Inflammatory macrophage treated with lipopolysaccharide for 1 hour (primary cell): ENCODE results near the gene SH2D3C.

Experiments used
- DNase-seq, 2 donors: peaks; one replicate each; pipeline ENCODE4 v3.0.0-alpha.2; 2020 to 2022

SH2D3C gene

GRCh38 chr9:127778280-127779135 is at the start of gene SH2D3C:
Gene SH2D3C, minus strand, starts transcription at chr9:127778666. Its CDS starts 39 bp downstream, at chr9:127778627.
- peak; percentile 29 to 45 for DNase-seq

DNA sequence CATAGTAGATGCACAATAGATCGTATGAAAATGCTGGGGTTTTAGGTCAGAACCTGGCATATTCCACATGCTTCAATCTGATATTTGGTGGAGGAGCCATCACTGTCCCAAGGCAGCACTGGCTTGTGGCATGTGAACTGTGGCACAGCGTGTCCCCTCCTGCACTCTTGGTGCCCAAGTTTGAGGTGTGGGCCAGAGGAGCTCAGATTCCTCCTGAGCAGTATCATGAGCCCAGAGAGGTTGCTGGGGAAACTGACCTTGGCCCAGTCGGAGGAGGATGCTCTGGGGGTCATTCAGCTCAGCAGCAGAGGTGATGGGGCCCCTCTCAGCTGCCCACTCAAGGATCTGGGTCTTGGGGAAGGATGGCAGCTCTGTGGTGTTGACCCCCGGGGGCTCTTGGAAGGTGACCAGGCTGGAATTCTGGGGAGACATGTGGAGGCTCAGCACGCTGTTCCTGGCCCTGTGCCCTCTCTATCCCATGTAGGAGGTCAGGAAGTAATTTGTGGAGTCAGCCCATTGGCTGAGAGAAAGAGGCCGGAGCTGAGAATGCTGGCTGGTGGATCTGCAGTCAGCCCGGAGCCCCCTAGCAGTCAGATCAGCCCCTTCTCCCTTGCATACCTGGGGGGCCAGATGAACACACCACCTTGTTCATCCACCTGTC is 47.9 kb upstream of the SH2D3C start:
- no peak for DNase-seq

- no peak for DNase-seq
These were observed 47.0 kb upstream of the SH2D3C start for GRCh38 chr9:127825319-127826051.

DNA sequence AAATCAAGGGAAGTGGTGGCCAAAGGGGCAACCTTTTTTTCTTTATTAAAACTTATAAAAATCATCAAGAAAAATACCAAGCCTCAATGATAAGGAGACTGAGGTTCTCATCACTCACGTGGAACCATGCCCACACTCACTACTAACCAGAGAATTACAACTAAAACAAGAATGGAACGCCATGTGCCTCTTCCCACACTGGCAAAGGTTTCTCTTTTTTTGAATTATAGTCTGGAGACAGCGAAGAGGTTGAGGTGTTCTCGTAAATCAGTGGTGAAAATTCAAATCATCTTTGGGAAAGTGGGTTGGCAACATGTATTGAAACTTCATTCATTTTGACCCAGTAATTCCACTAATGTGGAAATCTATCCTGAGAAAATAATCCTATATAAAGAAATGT is 43.6 kb upstream of the SH2D3C start:
- DNase-seq: no peak

DNA sequence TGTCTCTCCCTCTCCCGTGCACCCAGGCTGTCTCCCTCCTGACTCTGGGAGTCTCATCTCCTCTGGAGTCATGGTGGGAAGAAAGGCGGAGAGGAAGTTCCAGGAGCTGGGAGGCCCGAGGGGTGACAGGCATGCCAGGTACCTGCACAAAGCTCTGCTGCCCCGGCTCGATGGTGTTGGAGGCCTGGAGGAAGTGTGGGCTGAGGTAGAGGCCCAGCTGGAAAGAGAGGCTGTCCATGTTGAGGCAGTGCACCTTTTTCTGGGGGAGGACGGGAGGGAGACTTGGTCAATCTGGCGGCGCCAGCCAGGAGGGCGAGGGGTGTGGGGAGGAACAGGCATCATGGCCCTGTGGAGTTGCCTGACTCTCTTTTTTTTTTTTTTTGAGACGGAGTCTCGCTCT is 40.1 kb upstream of the SH2D3C start:
- DNase-seq: no peak

DNA sequence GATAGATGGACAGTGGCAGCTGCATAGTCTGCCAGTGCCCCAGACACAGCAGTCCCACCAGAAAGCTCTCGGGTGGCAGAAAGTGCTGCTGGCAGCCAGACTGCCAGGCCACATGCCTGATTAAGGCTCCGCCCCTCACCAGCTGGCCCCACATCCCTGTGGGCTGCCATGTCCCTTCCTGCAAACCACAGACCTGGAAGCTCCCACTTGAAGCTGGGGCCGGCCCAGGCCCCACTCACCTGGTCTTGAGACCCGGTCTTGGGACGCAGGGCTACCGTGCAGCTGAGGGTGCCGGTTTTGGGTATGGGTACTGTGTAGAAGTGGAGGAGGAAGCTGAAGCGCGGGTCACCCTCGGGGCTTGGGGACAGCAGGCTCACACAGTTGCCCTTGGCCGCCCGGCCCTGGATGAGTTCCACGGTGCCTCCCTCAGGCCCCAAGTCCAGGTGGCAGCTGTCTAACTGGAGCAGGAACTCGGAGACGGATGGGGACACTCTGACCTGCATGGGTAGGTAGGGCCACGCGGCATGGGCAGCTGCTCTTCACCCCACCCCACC is 39.5 kb upstream of the SH2D3C start:
- DNase-seq: no peak

GRCh38 chr9:127816728-127817127 is 38.3 kb upstream of the SH2D3C start:
- no peak for DNase-seq

DNA sequence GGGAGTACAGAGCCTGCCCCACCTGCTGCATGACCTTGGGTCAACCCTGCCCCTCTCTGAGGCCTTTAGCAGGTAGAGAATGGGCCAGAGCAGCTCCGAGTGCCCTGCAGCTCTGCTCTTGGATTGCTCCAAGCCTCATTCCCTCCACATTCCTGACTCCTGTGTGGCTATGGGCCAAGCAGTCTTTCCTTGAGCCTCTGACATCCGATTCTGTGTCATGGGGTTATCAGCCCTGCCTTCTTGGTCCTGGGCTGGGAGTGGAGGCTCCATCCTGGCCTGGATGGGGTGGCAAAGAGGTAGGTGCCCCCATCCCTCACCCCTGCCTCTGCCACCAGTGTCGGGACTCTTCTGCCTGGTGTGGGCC is 37.9 kb upstream of the SH2D3C start:
- no peak for DNase-seq

DNA sequence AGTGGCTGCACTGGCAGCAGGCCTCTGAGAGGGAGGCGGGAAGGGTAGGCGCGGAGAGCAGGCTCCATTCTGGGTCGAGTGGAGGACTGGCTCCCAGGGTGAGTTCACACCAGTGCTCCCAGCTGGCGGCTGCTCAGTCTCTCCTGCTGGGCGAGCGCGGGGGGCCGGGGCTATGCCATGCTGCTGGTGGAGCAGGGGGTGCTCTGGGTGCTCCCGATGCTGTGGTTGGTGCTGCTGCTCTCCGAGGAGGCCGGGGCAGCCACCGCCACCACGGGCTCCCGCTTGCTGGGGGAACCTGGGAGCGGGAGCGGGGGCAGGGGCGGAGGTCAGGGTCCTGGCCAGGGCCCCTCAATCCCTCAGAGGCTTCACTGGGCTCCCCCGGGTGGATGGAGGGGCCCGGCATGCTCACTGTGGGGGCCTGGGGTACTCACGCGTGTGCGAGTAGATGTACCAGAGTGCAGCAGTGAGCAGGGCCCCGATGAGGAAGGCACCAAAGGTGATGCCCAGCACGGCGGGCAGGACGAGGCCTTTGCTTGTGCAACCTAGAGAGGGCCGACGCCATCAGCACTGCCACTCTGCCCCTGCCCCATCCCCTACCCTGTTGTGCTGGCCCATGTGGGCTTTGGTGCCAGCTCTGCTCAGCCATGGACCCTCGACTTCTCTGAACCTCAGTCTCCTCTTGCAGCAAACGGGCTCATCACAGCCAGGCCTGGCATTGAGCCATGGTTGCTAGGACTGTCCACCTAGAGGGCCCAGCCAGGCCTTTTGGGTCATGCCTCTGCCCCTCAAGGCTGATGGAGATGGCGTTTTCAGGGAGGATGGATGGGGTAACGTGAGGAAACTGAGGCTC is 37.3 kb upstream of the SH2D3C start:
- DNase-seq: no peak

DNA sequence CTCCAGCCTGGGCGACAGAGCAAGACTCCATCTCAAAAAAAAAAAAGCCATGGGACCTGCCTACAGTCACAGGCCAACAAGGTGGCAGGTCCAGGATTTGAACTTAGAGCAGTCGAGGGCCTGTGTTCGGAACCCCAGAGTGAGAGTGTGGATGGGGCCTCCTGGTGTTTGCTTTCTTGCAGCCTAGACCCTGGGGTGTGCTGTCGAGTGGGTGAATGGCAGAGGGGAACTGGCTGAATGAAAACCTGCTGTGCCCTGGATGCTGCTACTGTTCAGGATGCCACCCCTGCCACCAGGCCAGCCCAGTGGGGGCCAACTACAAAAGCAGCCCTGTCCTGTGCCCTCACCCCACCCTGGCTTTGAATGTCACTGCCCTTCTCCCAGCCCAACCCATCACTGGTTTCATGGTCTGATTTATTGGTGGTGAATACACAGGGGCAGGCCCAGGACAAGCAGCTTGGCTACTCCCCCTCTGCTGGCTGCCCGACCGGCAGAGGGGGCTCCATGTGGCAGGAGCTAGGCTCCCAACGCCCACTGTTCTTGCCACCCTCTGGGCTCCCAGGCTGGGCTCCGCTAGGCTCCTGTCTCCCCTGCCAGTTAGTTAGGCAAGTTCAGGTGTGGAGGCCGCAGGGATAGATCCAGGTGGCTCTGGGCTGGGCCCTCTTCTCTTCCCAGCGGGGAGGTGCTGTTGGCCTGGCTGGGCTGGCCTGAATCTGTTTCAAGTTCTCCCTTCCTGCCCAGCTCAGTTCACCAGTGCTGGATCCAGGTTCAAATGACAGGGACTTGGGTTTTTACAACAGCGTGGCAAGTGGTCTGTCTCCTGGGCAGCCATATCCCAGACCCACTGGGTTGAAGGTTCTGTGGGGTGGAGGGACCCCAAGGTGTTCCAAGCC is 36.4 kb upstream of the SH2D3C start:
- DNase-seq: no peak

GRCh38 chr9:127813686-127814226 is 35.3 kb upstream of the SH2D3C start:
- no peak for DNase-seq

DNA sequence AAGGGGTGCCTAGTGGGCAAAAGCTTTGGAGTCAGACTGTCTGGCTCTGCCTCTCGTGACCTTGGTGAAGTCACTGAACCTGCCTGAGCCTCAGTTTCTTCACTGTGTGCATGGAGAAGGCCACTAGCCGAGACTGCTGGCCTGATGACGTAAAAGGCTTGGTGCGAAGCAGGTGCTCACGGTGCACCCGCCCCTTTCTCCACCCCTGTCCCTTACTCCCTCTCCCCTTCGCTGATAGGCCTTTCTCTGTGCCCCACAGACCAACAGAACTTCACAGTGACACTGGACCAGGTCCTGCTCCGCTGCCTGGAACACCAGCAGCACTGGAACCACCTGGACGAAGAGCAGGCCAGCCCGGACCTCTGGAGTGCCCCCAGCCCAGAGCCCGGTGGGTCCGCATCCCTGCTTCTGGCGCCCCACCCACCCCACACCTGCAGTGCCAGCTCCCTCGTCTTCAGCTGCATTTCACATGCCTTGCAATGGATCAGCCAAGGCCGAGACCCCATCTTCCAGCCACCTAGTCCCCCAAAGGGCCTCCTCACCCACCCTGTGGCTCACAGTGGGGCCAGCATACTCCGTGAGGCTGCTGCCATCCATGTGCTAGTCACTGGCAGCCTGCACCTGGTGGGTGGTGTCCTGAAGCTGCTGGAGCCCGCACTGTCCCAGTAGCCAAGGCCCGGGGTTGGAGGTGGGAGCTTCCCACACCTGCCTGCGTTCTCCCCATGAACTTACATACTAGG is 34.6 kb upstream of the SH2D3C start:
- no peak for DNase-seq

GRCh38 chr9:127812011-127812410 is 33.5 kb upstream of the SH2D3C start:
- no peak for DNase-seq

GRCh38 chr9:127810378-127811187 is 32.1 kb upstream of the SH2D3C start:
- no peak for DNase-seq

DNA sequence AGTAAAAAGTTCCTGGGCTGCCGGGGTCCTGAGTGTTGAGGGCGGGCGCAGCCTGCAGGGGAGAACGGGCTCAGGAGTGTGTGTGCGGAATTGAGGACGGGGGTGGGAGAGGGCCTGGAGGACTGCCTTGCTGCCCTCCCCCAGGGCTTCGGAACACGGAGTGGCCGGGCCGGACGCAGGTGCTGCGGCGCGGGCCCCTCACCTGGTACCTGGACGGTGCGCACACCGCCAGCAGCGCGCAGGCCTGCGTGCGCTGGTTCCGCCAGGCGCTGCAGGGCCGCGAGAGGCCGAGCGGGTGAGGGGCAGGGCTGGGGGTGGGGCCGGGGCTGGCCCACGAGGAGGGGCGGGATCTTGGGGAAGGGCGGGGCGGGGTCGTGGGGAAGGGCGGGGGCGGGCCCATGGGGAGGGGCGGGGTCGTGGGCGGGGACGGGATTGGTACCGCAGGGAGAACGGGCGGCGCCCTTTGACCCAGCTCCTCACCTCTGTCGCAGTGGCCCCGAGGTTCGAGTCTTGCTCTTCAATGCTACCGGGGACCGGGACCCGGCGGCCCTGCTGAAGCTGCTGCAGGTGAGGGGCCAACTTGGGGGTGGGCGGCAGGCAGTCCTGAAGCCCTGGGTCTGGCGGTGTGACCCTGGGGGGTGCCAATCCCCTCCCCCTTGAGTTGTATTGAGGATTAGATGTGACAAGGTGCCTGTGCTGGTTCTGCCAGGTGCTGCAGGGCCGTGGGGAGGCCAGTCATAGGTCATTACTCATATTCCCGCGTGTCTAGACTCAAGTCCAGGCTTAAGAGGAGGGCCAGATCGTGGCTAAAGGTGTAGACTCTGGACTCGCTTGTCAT is 31.3 kb upstream of the SH2D3C start:
- DNase-seq: no peak

GRCh38 chr9:127809002-127809539 is 30.6 kb upstream of the SH2D3C start:
- no peak for DNase-seq

DNA sequence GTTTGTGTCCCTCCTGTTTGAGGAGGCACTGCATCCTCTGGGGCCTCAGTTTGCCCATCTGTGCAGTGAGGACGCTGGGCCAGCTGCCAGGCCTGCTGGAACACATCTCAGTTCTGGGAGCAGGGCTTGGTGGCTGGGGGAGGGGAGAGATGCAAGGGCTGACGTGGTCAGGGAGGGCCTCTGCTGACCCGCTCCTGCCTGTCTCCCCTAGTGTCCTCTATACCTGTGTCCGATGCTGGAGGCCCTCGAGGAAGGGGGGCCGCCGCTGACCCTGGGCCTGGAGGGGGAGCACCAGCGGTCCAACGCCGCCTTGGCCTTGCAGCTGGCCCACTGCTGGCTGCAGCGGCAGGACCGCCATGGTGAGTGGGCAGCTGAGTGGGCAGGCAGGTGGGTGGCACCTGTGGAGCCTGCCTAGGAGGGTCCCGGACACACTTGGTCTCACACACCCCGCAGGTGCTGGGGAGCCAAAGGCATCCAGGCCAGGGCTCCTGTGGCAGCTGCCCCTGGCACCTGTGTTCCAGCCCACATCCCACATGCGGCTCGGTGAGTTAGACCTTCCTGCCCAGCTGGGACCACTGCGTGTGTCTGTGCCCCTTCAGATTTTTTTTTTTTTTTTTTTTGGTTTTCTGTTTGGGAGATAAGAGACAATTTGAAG is 30.0 kb upstream of the SH2D3C start:
- DNase-seq: no peak

GRCh38 chr9:127806871-127807270 is 28.4 kb upstream of the SH2D3C start:
- DNase-seq: no peak
